ENCODE data around the gene GCLM. TPM values are rescaled to one million over a fixed set of nuclear protein-coding genes. Genes with fewer than 3 reads are reported as not detected.

GCLM gene
- total and polyA plus RNA-seq, 4 experiments from 2014 or later: 11.4 to 32.8 (median 24.4) TPM

DNA sequence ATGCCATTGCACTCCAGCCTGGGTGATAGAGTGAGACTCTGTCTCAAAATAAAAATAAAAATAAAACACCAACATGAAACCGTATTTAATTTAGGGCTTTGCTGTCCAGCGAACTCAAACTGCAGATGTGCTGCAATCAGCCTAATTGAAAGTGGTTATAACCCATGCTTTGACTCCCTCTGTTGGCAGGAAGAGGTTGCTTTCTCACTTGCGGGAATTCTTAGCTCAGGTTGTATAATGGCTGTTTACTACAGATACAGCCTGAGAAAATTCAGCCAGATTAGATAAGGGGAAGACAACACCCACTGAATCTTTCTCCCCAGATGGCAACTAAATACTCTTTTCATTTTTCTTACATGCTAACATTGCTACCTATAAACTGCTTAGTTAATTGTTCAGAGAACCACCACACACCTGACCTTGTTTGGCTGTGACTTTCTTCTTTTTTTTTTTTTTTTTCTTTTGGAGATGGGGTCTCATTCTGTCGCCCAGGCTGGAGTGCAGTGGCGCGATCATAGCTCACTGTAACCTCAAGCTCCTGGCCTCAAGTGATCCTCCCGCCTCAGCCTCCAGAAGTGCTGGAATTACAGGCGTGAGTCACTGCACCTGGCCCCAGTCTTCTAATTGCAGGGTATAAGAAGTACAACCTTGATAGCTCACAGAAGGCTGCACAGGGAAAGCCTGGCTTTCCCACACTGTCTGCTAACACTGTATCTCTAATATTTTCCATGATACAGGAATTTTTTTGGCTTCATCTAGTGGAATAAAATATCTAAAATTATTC, 64.8 kb downstream of the GCLM start:
- ChIA-PET CTCF (ENCODE audit: partially characterized antibody) (interaction anchor here (0.7 to 5.6 kb wide), 37 partner anchors 16 to 1012 kb away, joined by 3 to 191 read pairs (median 3); partner anchors contain the start of genes DNTTIP2, GCLM and RPL5), POLR2A (ENCODE audit: partially characterized antibody) (interaction anchor here (0.6 to 2.4 kb wide), 8 partner anchors 11 to 765 kb away, joined by 3 to 15 read pairs (median 3); partner anchors contain the start of genes FNBP1L and MTF2)
- Mint-ChIP-seq H3K27ac (peak overlapping the region in 6 of 7 donors; percentile 37 to 100 (median 78)), H3K9me3 (peaks cover 0 to 14% (median 1%) of the 10 kb centered on the region in 8 donors), H3K4me3 (peak overlapping the region in 4 of 8 donors; percentile 38 to 71 (median 56)), H3K27me3 (peaks cover 1 to 6% of the 10 kb centered on the region in 2 donors), H3K36me3 (peaks cover 0 to 19% of the 10 kb centered on the region in 2 donors), H3K4me1 (peaks cover 13 to 38% (median 23%) of the 10 kb centered on the region in 4 donors)
- Histone ChIP-seq H3K4me3 (ENCODE audit: low read length in 2 of 2) (no peak overlapping the region), H3K4me1 (ENCODE audit: insufficient read depth, low read length) (peaks cover 31% of the 10 kb centered on the region), H3K36me3 (ENCODE audit: insufficient read depth, low read length) (no peaks in the 10 kb centered on the region), H3K27ac (ENCODE audit: low read depth, low read length) (no peak overlapping the region), H3K9me3 (ENCODE audit: control insufficient read depth in 1 of 2, low read length in 2 of 2) (no peaks in the 10 kb centered on the region), H3K27me3 (ENCODE audit: insufficient read depth, low read length) (no peaks in the 10 kb centered on the region)
- peak; percentile 47 to 71 (median 62) for DNase-seq
- intact Hi-C loops (cut with micrococcal nuclease): loop anchor here (1.0 to 10.0 kb wide), 5 partner anchors 215 to 1390 kb away; partner anchors contain the start of genes RPL5 and RWDD3

DNA sequence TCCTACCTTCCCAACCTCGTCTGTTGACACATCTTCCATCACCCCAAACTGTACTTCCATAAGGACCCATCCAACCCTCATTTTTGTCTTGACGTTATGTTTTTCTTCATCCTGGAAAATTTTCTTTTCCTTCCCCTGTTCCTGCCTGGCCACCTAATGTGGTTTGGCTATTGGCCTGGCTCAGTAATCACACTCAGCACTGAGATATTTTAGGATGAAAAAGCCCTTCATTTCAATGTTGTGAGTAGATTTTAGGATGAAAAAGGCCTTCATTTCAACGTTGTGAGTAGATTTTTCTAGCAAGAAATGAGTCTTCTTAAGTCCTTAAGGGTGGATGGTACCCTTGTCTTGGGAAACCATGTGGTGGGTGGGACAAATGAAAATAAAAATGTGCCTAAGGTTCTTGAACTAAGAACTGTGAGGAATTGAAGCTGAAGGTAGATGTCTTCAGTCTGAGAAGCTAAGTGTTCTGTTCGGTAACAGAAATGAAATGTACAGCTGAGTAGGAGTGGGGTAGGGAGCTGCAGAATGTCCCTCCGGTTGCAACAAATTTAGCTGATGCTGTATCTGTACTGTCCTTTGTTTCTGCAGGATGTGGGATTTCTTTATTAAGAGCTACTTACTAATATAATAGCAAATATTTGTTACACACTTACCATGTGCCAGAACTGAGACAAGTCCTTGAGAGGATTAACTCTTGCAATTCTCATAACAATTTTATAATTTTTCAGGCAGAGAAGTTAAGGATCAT, 66.3 kb downstream of the GCLM start:
- Histone ChIP-seq H3K27me3 (ENCODE audit: insufficient read depth, low read length) (no peaks in the 10 kb centered on the region), H3K4me1 (ENCODE audit: insufficient read depth, low read length) (peaks cover 24% of the 10 kb centered on the region), H3K9me3 (ENCODE audit: control insufficient read depth in 1 of 2, low read length in 2 of 2) (no peaks in the 10 kb centered on the region), H3K36me3 (ENCODE audit: insufficient read depth, low read length) (no peaks in the 10 kb centered on the region), H3K27ac (ENCODE audit: low read depth, low read length) (no peak overlapping the region), H3K4me3 (ENCODE audit: low read length in 2 of 2) (no peak overlapping the region)
- peaks cover 13 to 29% (median 19%) of the 10 kb centered on the region in 4 donors for H3K4me1 Mint-ChIP-seq
- DNase-seq: no peak
- CTCF ChIA-PET (ENCODE audit: partially characterized antibody): interaction anchor here (0.8 to 5.6 kb wide), 12 partner anchors 27 to 763 kb away, joined by 3 to 191 read pairs (median 8); partner anchors contain the start of gene GCLM
- peak overlapping the region in 1 of 7 donors; percentile 57 for H3K27ac Mint-ChIP-seq
- H3K9me3 Mint-ChIP-seq: peaks cover 0 to 12% (median 1%) of the 10 kb centered on the region in 8 donors
- intact Hi-C loops (cut with micrococcal nuclease): loop anchor here (10.0 kb wide), 1 partner anchor 1392 kb away; the partner anchor contains the start of gene RWDD3
- POLR2A ChIA-PET (ENCODE audit: partially characterized antibody): no interaction called here
- H3K36me3 Mint-ChIP-seq: peaks cover 0 to 15% of the 10 kb centered on the region in 2 donors
- H3K4me3 Mint-ChIP-seq: no peak overlapping the region
- H3K27me3 Mint-ChIP-seq: peaks cover 1 to 6% of the 10 kb centered on the region in 2 donors

DNA sequence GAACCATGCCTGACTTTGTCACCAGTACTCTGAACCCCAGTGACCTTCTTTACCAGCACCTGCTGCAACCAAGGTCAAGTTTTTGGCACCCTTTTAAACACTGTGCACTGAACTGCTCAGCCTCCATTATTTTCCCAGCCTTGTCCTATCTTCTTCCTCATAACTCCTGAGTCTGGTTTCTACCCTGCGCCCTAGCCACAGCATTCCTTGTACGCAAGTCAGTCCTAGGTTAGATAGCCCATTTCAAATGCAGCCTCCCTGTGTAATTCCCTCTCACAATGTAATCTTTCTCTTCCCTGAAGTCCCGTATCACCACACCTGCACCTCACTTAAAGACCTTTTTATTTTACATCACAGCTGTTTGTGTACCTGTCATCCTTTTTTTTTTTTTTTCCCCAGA, 67.5 kb downstream of the GCLM start:
- no peak overlapping the region for H3K4me3 Mint-ChIP-seq
- Histone ChIP-seq H3K36me3 (ENCODE audit: insufficient read depth, low read length) (no peaks in the 10 kb centered on the region), H3K9me3 (ENCODE audit: control insufficient read depth in 1 of 2, low read length in 2 of 2) (no peaks in the 10 kb centered on the region), H3K27me3 (ENCODE audit: insufficient read depth, low read length) (no peaks in the 10 kb centered on the region), H3K4me3 (ENCODE audit: low read length in 2 of 2) (no peak overlapping the region), H3K4me1 (ENCODE audit: insufficient read depth, low read length) (peaks cover 23% of the 10 kb centered on the region), H3K27ac (ENCODE audit: low read depth, low read length) (no peak overlapping the region)
- intact Hi-C loops (cut with micrococcal nuclease): loop anchor here (10.0 kb wide), 1 partner anchor 1393 kb away; the partner anchor contains the start of gene RWDD3
- H3K27ac Mint-ChIP-seq: peak overlapping the region in 1 of 7 donors; percentile 43
- peaks cover 0 to 2% (median 0%) of the 10 kb centered on the region in 8 donors for H3K9me3 Mint-ChIP-seq
- ChIA-PET CTCF (ENCODE audit: partially characterized antibody) (interaction anchor here (1.0 to 5.6 kb wide), 3 partner anchors 31 to 537 kb away, joined by 3 to 191 read pairs (median 40); no protein-coding TSS in a partner anchor), POLR2A (ENCODE audit: partially characterized antibody) (no interaction called here)
- no peak for DNase-seq
- H3K4me1 Mint-ChIP-seq: peaks cover 12 to 20% (median 15%) of the 10 kb centered on the region in 4 donors
- H3K36me3 Mint-ChIP-seq: peaks cover 0 to 6% of the 10 kb centered on the region in 2 donors
- no peaks in the 10 kb centered on the region for H3K27me3 Mint-ChIP-seq

DNA sequence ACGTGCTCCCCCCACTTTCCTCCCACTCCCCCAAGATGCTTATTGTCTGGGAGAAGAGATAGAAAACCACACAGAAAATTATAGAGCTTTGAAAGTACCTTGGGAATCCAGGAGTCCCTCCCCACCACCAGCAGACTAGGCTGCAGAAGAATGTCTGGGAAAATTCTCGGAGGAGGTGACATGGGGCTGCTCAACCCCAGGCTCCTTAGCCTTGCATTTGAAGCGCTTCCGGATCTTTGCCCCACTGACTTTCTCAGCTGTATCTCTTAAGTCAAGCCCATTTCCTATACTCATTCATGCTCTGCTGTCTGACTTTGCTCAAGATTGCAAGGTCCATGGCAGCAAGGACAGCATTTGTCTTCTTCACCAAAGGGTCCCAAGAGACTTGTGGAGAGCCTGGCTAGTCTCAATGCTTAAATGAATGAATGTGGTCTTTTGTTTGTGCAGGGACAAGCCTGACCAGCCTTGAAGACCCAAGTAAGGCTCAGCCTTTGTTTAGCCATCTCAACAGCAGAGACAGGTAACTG, 68.2 kb downstream of the GCLM start:
- Mint-ChIP-seq H3K27me3 (no peaks in the 10 kb centered on the region), H3K4me3 (no peak overlapping the region), H3K27ac (no peak overlapping the region), H3K36me3 (peaks cover 0 to 3% of the 10 kb centered on the region in 2 donors), H3K4me1 (peaks cover 12 to 18% (median 13%) of the 10 kb centered on the region in 4 donors), H3K9me3 (peaks cover 0 to 3% (median 0%) of the 10 kb centered on the region in 8 donors)
- ChIA-PET CTCF (ENCODE audit: partially characterized antibody) (interaction anchor here (1.1 to 1.6 kb wide), 3 partner anchors 29 to 212 kb away, joined by 3 to 10 read pairs (median 4); partner anchors contain the start of gene GCLM), POLR2A (ENCODE audit: partially characterized antibody) (no interaction called here)
- Histone ChIP-seq H3K4me1 (ENCODE audit: insufficient read depth, low read length) (peaks cover 22% of the 10 kb centered on the region), H3K4me3 (ENCODE audit: low read length in 2 of 2) (no peak overlapping the region), H3K27ac (ENCODE audit: low read depth, low read length) (no peak overlapping the region), H3K36me3 (ENCODE audit: insufficient read depth, low read length) (no peaks in the 10 kb centered on the region), H3K9me3 (ENCODE audit: control insufficient read depth in 1 of 2, low read length in 2 of 2) (no peaks in the 10 kb centered on the region), H3K27me3 (ENCODE audit: insufficient read depth, low read length) (no peaks in the 10 kb centered on the region)
- intact Hi-C loops (cut with micrococcal nuclease): loop anchor here (10.0 kb wide), 1 partner anchor 1394 kb away; the partner anchor contains the start of gene RWDD3
- DNase-seq: no peak

DNA sequence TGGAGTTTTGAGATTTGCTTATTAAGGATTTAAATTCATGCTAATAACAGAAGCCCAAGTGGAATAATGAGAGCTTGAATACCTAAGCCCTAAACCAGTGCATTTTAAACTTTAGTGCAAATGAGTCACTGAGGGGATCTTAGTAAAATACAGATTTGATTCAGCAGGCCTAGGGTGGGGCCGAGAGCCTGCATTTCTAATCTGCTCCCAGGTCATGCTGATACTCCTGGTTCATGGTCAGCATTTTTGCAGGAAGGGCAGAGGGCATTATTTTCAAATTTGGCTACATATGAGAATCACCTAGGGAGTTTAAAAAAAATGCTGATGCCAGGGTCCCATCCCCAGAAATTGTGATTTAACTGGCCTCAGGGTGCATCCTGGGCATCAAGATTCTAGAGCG, 69.5 kb downstream of the GCLM start:
- Mint-ChIP-seq H3K9me3 (peaks cover under 1 to 8% (median 2%) of the 10 kb centered on the region in 8 donors), H3K27me3 (no peaks in the 10 kb centered on the region), H3K36me3 (peaks cover 0 to 7% of the 10 kb centered on the region in 2 donors), H3K4me1 (peaks cover 4 to 7% (median 5%) of the 10 kb centered on the region in 4 donors), H3K27ac (no peak overlapping the region), H3K4me3 (no peak overlapping the region)
- Histone ChIP-seq H3K4me1 (ENCODE audit: insufficient read depth, low read length) (peaks cover 11% of the 10 kb centered on the region), H3K27ac (ENCODE audit: low read depth, low read length) (no peak overlapping the region), H3K9me3 (ENCODE audit: control insufficient read depth in 1 of 2, low read length in 2 of 2) (no peaks in the 10 kb centered on the region), H3K36me3 (ENCODE audit: insufficient read depth, low read length) (no peaks in the 10 kb centered on the region), H3K4me3 (ENCODE audit: low read length in 2 of 2) (no peak overlapping the region), H3K27me3 (ENCODE audit: insufficient read depth, low read length) (no peaks in the 10 kb centered on the region)
- no peak for DNase-seq
- intact Hi-C loops (cut with micrococcal nuclease): loop anchor here (10.0 kb wide), 1 partner anchor 1395 kb away; the partner anchor contains the start of gene RWDD3
- ChIA-PET POLR2A (ENCODE audit: partially characterized antibody) (no interaction called here), CTCF (ENCODE audit: partially characterized antibody) (interaction anchor here (0.8 to 1.6 kb wide), 3 partner anchors 179 to 211 kb away, joined by 3 to 10 read pairs (median 3); no protein-coding TSS in a partner anchor)

DNA sequence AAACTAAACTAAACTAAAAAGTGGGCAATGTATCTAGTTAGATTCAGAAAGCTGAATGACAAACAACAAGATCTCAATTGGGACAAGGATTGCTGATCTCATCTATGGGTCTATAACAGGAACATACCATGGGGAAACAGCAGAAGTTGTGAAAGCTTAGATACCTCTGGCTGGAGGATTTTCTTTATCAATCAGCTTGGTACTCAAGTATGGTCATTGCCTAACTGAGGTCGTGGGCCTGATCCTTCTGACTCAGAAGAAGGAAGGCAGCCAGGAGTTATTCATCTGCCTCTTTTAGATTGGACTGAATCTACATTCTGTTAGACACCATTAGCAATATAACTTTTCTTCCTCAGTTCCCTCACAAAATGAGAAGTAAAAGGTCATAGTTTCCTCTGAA, 69.9 kb downstream of the GCLM start:
- no peak overlapping the region for H3K27ac Mint-ChIP-seq
- Histone ChIP-seq H3K9me3 (ENCODE audit: control insufficient read depth in 1 of 2, low read length in 2 of 2) (no peaks in the 10 kb centered on the region), H3K36me3 (ENCODE audit: insufficient read depth, low read length) (no peaks in the 10 kb centered on the region), H3K27ac (ENCODE audit: low read depth, low read length) (no peak overlapping the region), H3K4me3 (ENCODE audit: low read length in 2 of 2) (no peak overlapping the region), H3K27me3 (ENCODE audit: insufficient read depth, low read length) (no peaks in the 10 kb centered on the region), H3K4me1 (ENCODE audit: insufficient read depth, low read length) (peaks cover 7% of the 10 kb centered on the region)
- no peak overlapping the region for H3K4me3 Mint-ChIP-seq
- POLR2A ChIA-PET (ENCODE audit: partially characterized antibody): no interaction called here
- peaks cover 0 to 2% of the 10 kb centered on the region in 2 donors for H3K27me3 Mint-ChIP-seq
- no peak for DNase-seq
- intact Hi-C loops (cut with micrococcal nuclease): no loop called here
- H3K36me3 Mint-ChIP-seq: peaks cover 1 to 11% of the 10 kb centered on the region in 2 donors
- H3K9me3 Mint-ChIP-seq: peaks cover 2 to 13% (median 6%) of the 10 kb centered on the region in 8 donors
- peaks cover 2% of the 10 kb centered on the region in 4 donors for H3K4me1 Mint-ChIP-seq
- CTCF ChIA-PET (ENCODE audit: partially characterized antibody): interaction anchor here (0.5 to 1.3 kb wide), 3 partner anchors 34 to 210 kb away, joined by 3 read pairs; no protein-coding TSS in a partner anchor

All from CD4-positive, alpha-beta memory T cell (primary cell).